ENCODE results near the gene PIM3. TPM values are rescaled to one million over a fixed set of nuclear protein-coding genes. Genes with fewer than 3 reads are reported as not detected.
A peak's percentile ranks its signal among the peaks of the same experiment; 100 is the strongest.
"Not testable (repeated sequence)": the region's sequence is repeated elsewhere in the genome, so short reads cannot be mapped to it uniquely, and the experiment has no call there.

The PIM3 gene
- polyA plus RNA-seq, 1 of the 3 experiments (the other 2 are of a cell fraction): 15.3 TPM

- Histone ChIP-seq H3K27me3 (ENCODE audit: insufficient read depth) (peaks cover 21% of the 10 kb centered on the region), H3K79me2 (ENCODE audit: insufficient read depth) (no peaks in the 10 kb centered on the region), H3K4me2 (no peak overlapping the region), H3K36me3 (replicated peaks in 1 of 2; ENCODE audit: control insufficient read depth in 1 of 2, insufficient read depth in 2 of 2, low read length in 1 of 2) (peaks cover 0 to 3% of the 10 kb centered on the region in 2 experiments), H3K27ac (ENCODE audit: low read depth in 2 of 2, low read length in 1 of 2) (no peak overlapping the region), H3K9me3 (peaks cover 9% of the 10 kb centered on the region; the same call in 1 of the 2 replicates), H4K20me1 (ENCODE audit: insufficient read depth) (no peaks in the 10 kb centered on the region), H3K9me2 (no peaks in the 10 kb centered on the region), H3K4me1 (ENCODE audit: control insufficient read depth in 1 of 2, insufficient read depth in 2 of 2, low read depth in 1 of 2, low read length in 1 of 2) (no peaks in the 10 kb centered on the region; a peak in 1 of 4 replicates), H3K9ac (no peak overlapping the region), H2AFZ (ENCODE audit: low read depth) (no peak overlapping the region), H3K4me3 (ENCODE audit: low read depth in 2 of 2, low read length in 1 of 2) (no peak overlapping the region), H3F3A (replicated peaks; ENCODE audit: insufficient read depth) (peaks cover 11% of the 10 kb centered on the region)
- DNase-seq: peak; percentile 69
- 18% methylated on average over 24 of the region's 90 CpGs for whole genome bisulfite sequencing (ENCODE audit: low lambda C conversion rate)
- ChIA-PET POLR2A (no interaction called here), CTCF (interaction anchor here (0.7 to 8.5 kb wide), 5 partner anchors 11 to 44 kb away, joined by 3 to 45 read pairs (median 3); partner anchors contain the start of gene PIM3)
- TF ChIP-seq ZBTB33 (IDR thresholded peaks at IDR 0.05; ENCODE audit: borderline replicate concordance, low read depth) (no peak), CTCF (IDR thresholded peaks at IDR 0.05) (peak; percentile 24; the same call in 1 of the 2 replicates)
These were observed 22.8 kb downstream of the PIM3 start for GRCh38 chr22:49983148-49984042.

- TF ChIP-seq USF1 (IDR thresholded peaks at IDR 0.05; ENCODE audit: borderline replicate concordance, low read depth): no peak
- no peak for TF ChIP-seq PBX3 (IDR thresholded peaks at IDR 0.05)
- TF ChIP-seq MAX (IDR thresholded peaks at IDR 0.05; ENCODE audit: low read depth): no peak
- no peak for TF ChIP-seq USF2 (IDR thresholded peaks at IDR 0.05; ENCODE audit: borderline replicate concordance, low read depth, low read length)
- no peak for TF ChIP-seq RFX5 (IDR thresholded peaks at IDR 0.05; ENCODE audit: low read length)
- TF ChIP-seq FOSL2 (IDR thresholded peaks at IDR 0.05; ENCODE audit: borderline replicate concordance, low read depth): no peak
- TF ChIP-seq TCF12 (IDR thresholded peaks at IDR 0.05): no peak
- no peak for TF ChIP-seq FOXJ3 (CRISPR knock-in tag; IDR thresholded peaks at IDR 0.05)
- H2AFZ ChIP-seq (ENCODE audit: low read depth): no peak overlapping the region
- H3K4me3 ChIP-seq (ENCODE audit: low read depth in 2 of 2, low read length in 1 of 2): no peak overlapping the region
- H3K27ac ChIP-seq (ENCODE audit: low read depth in 2 of 2, low read length in 1 of 2): no peak overlapping the region
- peaks cover 4% of the 10 kb centered on the region for H3F3A ChIP-seq (replicated peaks; ENCODE audit: insufficient read depth)
- no peaks in the 10 kb centered on the region for H3K9me2 ChIP-seq
- DNase-seq: no peak
- 54% methylated on average over 2 of the region's 2 CpGs for WGBS (ENCODE audit: low lambda C conversion rate)
- ChIA-PET POLR2A (no interaction called here), CTCF (no interaction called here)
- H3K4me2 ChIP-seq: no peak overlapping the region
- peaks cover 15% of the 10 kb centered on the region; the same call in 1 of the 2 replicates for H3K9me3 ChIP-seq
- no peaks in the 10 kb centered on the region for H3K79me2 ChIP-seq (ENCODE audit: insufficient read depth)
- no peaks in the 10 kb centered on the region for H4K20me1 ChIP-seq (ENCODE audit: insufficient read depth)
- peaks cover 21% of the 10 kb centered on the region for H3K27me3 ChIP-seq (ENCODE audit: insufficient read depth)
- H3K36me3 ChIP-seq (replicated peaks in 1 of 2; ENCODE audit: control insufficient read depth in 1 of 2, insufficient read depth in 2 of 2, low read length in 1 of 2): peaks cover 0 to 3% of the 10 kb centered on the region in 2 experiments
- no peak overlapping the region for H3K9ac ChIP-seq
- H3K4me1 ChIP-seq (ENCODE audit: control insufficient read depth in 1 of 2, insufficient read depth in 2 of 2, low read depth in 1 of 2, low read length in 1 of 2): no peaks in the 10 kb centered on the region; a peak in 1 of 4 replicates
These were observed 25.8 kb downstream of the PIM3 start for GRCh38 chr22:49986325-49986724.

- H3K4me3 ChIP-seq (ENCODE audit: low read depth in 2 of 2, low read length in 1 of 2); H3K27me3 ChIP-seq (ENCODE audit: insufficient read depth); H2AFZ ChIP-seq (ENCODE audit: low read depth); H3K4me2 ChIP-seq; H3K9ac ChIP-seq; CTCF ChIA-PET; H4K20me1 ChIP-seq (ENCODE audit: insufficient read depth); DNase-seq; H3K36me3 ChIP-seq (replicated peaks in 1 of 2; ENCODE audit: control insufficient read depth in 1 of 2, insufficient read depth in 2 of 2, low read length in 1 of 2); H3K79me2 ChIP-seq (ENCODE audit: insufficient read depth); H3K27ac ChIP-seq (ENCODE audit: low read depth in 2 of 2, low read length in 1 of 2); POLR2A ChIA-PET; H3F3A ChIP-seq (replicated peaks; ENCODE audit: insufficient read depth); H3K4me1 ChIP-seq (ENCODE audit: control insufficient read depth in 1 of 2, insufficient read depth in 2 of 2, low read depth in 1 of 2, low read length in 1 of 2); H3K9me2 ChIP-seq: not testable (repeated sequence)
- 79% methylated on average over 9 of the region's 24 CpGs for WGBS (ENCODE audit: low lambda C conversion rate)
- peaks cover 16% of the 10 kb centered on the region; the same call in 1 of the 2 replicates for H3K9me3 ChIP-seq
These were observed 29.3 kb downstream of the PIM3 start for GRCh38 chr22:49989826-49990225.
